HG03095 (cell line): ENCODE data around the gene ANKS1A.

ENCODE experiments used
- ATAC-seq: cut with Tn5 transposase; IDR thresholded peaks from one replicate; pipeline ENCODE4 v1.9.1; 2021; ENCODE audit warnings: moderate library complexity; ENCODE audit not compliant: unreplicated experiment

ANKS1A gene

DNA sequence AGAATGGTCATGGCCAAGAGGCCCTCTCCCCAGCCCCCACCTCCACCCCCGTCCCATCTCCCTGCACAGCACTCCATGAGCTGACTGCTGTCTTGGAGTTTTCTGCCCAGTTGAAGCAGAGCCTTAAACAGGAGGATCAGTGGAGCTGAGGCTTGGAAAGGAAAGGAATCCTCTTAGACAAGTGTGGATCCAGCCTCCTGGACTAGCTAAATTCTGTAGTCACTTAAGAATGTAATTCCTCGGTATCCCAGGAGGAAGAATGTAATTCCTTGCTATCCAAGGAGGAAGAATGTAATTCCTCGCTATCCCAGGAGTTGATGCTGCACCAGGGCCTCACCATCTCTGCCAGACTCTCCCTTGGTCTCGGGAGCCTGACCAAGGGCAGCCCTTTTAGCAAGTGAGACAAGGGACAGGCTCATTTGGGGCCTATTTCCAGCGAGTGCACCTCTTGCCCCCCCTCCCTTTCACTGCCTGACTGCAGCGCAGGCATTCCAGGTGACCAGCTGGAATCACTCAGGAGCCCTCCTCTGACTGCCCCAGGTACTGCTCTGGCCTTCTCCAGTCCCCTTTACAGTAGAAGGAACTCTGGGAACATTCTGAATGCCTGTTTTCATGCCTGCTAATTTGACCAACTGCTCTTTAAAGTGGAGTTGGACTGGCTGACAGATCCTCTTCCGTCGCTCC lies 175.8 kb downstream of the ANKS1A start:
- no peak for ATAC-seq

DNA sequence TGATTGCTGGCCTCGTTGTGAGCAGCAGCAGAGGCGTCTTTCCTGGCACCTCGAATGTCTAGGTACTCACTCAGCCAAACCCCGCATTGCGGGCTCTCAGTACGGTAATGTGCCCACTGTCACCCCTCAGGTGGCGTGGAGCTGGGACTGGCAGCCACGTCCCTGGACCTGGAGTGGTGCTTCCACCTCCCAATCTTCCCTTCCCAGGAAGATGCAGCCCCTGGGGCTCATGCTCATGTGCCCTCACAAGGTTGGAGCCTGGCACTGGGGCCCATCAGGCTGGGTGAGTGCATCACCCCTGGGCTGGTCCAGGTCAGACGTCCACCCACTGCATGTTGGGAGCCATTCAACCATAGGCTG lies 176.4 kb downstream of the ANKS1A start:
- ATAC-seq, result no peak

DNA sequence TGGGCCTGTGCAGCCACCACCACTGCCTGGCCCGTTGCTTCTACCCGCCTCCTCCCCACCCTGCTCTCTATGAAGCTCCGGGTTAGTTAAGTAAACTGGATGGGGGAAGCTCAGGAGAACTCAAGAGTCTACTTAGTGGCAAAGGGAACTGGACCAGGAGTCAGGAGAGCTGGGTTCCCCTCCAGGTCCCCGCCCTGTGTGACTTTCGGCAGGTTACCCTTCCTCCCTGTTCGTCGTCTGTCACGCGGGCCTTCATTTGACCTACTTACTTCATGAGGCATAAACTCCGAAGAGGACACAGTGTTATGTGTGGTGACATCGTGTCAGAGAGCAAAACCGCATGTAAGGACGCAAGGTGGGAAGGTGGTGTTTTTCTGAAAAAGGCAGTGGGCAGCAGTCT lies 176.8 kb downstream of the ANKS1A start:
- ATAC-seq, result no peak

DNA sequence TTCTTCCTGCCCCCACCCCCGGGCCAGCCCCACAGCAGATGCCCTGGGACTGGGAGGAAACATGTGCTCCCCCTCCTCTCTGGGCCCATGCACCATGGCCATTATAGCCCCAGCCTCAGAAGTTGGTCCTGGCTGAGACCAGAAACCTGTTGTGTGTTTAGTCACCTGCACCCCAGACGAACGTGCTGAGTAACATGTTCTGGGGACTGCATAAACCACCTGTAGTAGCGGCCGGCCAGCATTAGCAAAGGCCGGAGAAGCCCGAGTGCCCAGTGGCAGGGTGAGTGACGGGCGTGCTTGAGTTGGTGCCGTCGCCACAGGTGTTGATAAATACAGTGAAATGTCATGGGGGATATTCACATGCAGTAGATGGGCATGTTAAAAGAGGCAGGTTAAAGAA lies 178.2 kb downstream of the ANKS1A start:
- ATAC-seq, result no peak

DNA sequence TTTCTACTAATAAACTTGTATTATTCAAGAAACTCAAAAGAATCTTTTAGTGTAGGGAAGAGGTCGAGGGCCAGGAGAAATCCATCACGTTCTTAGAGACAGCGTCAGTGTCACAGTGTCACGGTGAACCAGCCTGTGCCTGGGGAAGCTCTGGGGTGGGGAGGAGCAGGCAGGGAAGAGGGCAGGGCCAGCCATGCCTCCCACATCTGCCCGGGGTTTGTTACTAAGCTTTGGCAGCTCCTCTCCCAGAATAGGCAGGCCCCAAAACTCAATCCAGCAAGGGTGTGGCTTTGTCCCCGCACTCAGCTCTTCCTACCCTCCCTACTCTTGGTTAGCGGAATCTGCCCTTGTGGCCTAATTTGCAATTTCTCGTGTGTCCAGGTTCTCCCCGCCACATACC lies 179.2 kb downstream of the ANKS1A start:
- no peak for ATAC-seq

DNA sequence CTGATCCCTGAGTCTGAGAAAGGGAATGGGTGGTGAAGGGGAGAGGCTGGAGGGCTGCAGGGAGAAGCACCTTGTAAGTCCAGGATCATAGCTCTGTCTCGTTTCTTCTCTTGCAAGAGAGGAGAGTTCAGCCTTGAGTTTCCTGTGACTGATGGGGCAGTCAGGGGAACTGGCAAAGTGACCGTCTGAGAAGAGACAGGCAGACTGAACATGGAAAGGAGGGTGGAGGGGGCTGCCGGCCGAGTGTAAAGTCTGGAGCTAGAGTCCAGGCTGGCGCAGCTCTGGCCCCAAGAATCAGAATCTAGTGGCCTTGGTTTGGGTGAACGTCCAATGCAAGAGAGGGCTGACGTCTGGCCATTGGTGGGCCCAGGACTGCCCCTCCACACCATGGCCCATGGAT lies 179.6 kb downstream of the ANKS1A start:
- no peak for ATAC-seq

- no peak for ATAC-seq
Measured at GRCh38 chr6:35069262-35069661, 180.2 kb downstream of the ANKS1A start.

GRCh38 chr6:35070111-35070510 lies 181.1 kb downstream of the ANKS1A start:
- no peak for ATAC-seq

DNA sequence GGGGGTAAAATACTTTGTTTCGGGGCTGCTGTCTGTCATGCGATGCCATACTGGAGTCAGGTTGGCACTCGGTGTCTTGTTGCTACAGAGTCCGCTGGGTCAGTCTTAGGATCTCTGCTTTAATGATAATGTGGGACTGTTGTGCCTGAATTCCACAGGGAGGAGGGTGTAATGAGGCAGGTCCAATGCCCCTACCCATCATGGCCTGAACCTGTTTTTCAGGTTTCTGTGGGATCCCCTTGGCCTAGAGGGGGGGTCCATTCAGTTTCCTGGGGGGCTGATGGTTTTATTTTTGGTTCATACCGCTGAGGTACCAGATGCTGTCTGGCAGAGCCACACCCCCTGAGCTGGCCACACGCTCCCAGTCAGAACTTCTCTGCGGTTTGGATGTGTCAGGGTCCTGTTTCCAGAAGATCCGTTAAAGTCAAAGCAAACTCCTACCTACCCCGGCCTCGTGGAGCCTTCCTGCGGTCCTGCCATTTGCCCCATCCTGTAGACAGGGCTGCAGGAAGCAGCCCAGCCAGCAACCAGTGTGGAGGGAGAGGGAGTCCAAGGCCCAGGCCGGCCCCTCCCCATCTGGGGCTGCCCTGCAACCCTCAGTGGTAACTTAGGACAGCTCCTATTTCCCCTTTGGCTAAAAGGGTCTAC lies 182.4 kb downstream of the ANKS1A start:
- no peak for ATAC-seq

DNA sequence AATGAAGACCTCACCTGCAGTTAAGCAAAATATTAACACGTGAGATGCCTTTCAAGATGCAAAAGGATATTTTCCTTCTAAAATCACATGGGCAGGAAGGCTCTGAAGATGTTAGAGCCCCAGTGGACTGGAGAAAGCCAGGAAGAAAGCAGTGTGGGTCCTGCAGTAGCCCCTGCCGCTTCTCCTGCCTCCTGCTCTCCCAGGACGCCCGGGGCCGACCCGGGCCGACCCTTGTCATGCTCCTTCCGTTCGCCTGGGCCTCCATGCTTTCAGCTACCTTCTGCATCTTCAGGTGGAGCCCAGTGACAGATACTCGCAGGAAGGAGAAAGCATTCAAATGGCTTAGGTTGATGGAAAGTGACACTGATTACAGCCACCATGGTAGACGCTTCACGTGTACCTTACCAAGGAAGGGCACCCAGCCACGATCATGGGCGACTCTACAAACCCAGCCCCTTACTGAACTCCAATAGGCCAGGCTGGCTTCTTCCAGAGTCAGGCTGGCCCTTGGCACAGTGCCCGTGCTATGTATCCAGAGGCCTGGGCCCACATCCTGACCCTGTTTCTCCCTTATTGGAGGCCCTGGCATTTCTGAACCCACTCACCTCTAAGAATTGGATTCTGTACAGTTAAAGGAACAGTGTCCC lies 183.1 kb downstream of the ANKS1A start:
- ATAC-seq, result no peak

GRCh38 chr6:35072698-35073055 lies 183.6 kb downstream of the ANKS1A start:
- ATAC-seq, result no peak

DNA sequence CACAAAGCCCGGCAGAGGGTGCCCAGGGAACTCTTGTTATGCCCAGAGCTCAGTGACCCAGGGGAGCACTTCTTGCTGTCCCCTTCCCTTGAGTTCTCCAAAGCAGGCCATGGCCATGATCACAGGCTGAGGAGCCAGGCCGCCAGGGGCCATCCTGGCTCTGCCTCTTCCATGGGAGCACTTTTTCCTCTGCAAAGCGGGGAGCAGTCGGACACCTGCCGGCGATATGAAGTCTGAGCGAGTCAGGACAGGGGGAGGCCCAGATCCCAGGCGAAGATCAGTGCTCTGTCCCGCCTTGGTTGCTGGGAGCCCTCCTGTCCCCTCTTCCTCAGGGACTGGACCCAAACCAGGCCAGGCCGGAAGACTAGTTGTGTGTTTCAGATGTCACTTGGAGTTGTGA lies 184.2 kb downstream of the ANKS1A start:
- ATAC-seq, result no peak

DNA sequence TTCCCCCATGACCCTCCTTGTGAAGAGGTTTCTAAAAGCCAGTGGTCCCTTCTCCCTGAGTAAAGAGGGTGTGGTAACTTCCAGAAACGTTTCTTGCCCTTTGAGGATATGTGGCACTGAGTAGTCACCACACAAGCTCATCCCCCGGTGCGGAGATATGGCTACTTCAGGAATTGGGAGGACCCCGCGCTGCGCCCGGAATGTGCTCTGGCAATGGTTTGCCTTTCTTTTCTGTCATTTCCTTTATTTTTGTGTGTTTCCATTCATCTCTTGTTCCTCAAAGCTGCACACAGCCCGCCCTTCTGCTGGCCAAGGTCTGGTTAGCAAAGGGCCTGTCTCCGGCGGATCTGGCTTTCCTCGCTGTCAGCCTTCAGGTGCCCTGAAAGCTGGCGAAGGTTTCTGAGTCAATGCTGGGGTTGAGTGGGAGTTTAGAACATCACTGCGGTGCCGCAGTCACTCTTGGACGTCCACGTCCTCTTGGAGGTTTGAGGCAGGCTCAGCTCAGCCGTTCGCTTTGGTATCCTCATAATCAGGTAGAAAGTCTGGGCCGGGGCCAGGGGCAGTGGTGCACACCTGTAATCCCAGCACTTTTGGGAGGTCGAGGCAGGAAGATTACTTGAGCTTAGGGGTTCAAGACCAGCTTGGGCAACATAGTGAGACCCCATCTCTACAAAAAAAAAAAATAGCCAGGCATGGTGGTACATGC lies 184.9 kb downstream of the ANKS1A start:
- no peak for ATAC-seq

- ATAC-seq, result no peak
Measured at GRCh38 chr6:35076997-35077712, 188.1 kb downstream of the ANKS1A start.

DNA sequence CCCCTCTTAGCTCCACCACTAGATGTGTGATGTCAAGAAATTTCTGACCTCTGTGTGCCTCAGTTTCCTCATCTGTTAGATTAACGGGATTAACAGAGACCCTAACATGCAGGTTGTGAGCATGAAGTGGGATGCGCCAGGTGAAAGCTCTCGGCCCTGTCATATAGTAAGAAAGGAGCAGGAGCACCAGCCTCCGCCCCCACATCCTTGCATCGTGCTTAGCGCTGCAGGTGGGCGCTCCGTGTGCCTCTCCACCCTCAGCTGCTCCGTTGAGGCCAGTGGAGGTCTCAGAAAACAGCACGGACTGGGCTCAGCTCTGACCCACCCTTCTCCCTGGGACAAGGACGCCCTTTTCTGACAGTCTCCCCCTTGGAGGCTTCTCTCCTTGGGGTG lies 188.7 kb downstream of the ANKS1A start:
- ATAC-seq, result no peak

DNA sequence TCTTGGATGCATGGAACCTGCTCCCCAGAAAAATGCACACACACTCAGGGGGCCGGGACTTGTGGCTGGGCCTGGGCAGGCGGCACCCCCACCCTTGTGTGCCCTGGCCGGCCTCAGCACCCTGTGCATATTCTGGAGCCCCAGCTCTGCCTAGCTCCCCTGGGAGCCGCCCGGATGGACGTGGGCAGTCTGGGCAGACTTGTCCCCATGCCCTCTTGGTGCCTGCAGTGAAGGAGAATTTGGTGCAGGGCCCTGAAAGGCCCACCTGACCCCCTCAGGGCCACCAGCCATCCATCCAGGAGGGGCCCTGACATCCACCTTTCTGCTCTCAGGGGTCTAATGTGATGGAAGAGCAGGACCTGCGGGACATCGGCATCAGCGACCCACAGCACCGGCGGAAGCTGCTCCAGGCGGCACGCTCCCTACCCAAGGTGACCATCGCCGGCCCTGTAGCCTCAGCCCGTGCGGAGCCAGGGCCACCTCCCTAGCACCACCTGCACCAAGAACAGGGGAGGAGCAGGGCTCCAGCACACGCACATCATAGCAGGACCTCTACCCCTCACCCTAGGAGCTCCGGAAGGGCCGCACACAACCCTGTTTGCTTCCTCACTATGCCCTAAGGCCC lies 189.3 kb downstream of the ANKS1A start:
- ATAC-seq, result no peak

- no peak for ATAC-seq
Measured at GRCh38 chr6:35078896-35079295, 189.8 kb downstream of the ANKS1A start.

DNA sequence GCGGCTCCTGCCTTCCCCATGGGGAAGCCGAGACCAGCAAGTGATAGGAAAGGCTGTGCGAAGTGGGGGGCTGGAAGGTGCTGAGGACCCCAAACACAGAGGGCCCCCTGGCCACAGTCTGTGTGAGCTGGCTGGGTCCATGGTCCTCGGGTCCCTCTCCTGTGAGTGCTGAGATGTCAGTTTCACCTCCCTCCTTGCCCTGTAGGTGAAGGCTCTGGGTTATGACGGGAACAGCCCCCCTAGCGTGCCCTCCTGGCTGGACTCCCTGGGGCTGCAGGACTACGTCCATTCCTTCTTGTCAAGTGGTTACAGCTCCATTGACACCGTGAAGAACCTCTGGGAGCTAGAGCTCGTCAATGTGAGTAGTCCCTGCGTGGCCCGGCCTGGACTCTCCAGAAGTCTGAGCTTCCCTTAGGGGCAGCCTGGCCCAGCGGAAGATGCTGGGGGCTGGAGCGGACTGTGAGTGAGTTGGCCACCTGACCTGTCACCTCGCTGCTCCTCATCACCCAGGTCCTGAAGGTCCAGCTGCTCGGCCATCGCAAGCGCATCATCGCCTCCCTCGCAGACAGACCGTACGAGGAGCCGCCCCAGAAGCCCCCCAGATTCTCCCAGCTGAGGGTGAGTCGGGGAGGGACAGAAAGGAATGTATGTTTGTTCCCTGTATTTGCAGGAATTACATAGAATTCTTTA lies 190.4 kb downstream of the ANKS1A start:
- no peak for ATAC-seq

- ATAC-seq, result no peak
Measured at GRCh38 chr6:35080016-35080680, 191.1 kb downstream of the ANKS1A start.
